ENCODE data around the gene SSBP2. TPM values are rescaled to one million over a fixed set of nuclear protein-coding genes. Genes with fewer than 3 reads are reported as not detected.
"Not testable (repeated sequence)": the region's sequence is repeated elsewhere in the genome, so short reads cannot be mapped to it uniquely, and the experiment has no call there.

SSBP2 gene
- total RNA-seq, 4 donors from 2014 or later, result 17.1 to 80.3 (median 24.2) TPM

DNA sequence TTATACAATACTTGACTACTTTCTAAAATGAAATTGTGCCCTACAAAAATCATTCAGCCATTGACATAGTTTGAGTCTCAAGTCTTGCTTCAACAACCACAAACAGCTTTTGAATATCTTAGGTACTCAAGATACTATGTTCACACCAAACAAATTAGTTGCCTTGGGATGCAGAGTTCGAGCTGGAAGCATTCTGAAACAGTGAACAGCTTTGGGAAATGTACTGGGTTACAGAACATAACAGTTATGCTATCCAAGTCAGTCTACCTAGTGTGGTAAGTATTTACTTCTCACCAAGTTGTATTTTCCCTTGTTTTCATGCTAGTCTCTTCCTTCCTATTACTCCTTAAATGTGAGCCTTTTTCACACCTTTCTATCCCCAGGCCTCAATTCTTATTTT is 143.2 kb downstream of the SSBP2 start:
- no peak for TF ChIP-seq POLR2A (IDR thresholded peaks at IDR 0.05)
- TF ChIP-seq, protein P1, sequence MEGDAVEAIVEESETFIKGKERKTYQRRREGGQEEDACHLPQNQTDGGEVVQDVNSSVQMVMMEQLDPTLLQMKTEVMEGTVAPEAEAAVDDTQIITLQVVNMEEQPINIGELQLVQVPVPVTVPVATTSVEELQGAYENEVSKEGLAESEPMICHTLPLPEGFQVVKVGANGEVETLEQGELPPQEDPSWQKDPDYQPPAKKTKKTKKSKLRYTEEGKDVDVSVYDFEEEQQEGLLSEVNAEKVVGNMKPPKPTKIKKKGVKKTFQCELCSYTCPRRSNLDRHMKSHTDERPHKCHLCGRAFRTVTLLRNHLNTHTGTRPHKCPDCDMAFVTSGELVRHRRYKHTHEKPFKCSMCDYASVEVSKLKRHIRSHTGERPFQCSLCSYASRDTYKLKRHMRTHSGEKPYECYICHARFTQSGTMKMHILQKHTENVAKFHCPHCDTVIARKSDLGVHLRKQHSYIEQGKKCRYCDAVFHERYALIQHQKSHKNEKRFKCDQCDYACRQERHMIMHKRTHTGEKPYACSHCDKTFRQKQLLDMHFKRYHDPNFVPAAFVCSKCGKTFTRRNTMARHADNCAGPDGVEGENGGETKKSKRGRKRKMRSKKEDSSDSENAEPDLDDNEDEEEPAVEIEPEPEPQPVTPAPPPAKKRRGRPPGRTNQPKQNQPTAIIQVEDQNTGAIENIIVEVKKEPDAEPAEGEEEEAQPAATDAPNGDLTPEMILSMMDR (IDR thresholded peaks at IDR 0.05), result no peak
- peaks cover 0 to 7% (median 0%) of the 10 kb centered on the region in 3 donors for H3K9me3 ChIP-seq
- H3K4me3 ChIP-seq, result no peak overlapping the region
- H3K27ac ChIP-seq, result no peak overlapping the region
- peaks cover 0 to 33% (median 11%) of the 10 kb centered on the region in 3 donors for H3K36me3 ChIP-seq
- intact Hi-C loops (cut with DNase I), result no loop called here
- WGBS, 2 donors, result 84 to 93% methylated on average over 1 of the region's 1 CpG
- no peaks in the 10 kb centered on the region for H3K27me3 ChIP-seq
- H3K4me1 ChIP-seq, result no peaks in the 10 kb centered on the region
- DNase-seq, result no peak

DNA sequence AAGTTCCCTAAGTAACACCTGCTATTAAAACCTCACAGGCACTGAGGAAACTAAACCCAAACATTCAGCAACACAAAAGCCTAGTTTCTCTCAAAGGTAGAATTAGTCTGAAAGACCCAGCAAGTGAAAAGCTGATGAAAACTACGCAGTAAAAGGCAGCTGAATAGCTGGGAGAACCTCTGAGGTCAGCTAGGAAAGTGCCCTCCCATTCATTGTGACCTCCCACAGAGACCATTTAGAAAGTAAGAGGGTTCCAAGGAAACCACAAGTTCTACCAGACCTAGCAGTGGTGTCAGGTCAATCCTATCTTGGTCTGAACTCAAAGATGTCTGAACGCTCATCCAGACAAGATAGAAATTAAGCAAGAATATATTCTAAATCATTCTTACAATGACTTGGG is 144.7 kb downstream of the SSBP2 start:
- intact Hi-C loops (cut with DNase I), result no loop called here

DNA sequence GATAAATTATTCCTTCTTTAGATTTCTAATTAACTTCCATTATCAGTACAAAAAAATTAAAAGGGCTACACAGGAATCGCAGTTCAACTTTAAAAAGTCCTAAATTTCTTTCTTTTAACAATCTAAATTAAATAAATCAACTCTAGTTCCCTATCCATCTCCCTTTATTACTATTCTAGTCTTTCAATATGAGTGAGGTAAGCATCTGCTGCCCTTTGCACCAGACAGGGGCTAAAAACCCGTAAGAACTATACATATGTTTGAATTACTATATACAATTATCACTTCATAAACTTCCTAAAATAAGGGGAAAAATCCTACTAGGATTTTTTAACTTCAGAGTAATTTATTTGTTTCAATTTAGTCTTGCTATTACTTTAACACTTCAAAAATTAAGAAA is 145.6 kb downstream of the SSBP2 start:
- Histone ChIP-seq H3K4me1 (no peaks in the 10 kb centered on the region), H3K9me3 (peaks cover 0 to 7% (median 0%) of the 10 kb centered on the region in 3 donors), H3K4me3 (no peak overlapping the region), H3K27ac (no peak overlapping the region), H3K36me3 (peaks cover 0 to 33% (median 11%) of the 10 kb centered on the region in 3 donors), H3K27me3 (no peaks in the 10 kb centered on the region)
- WGBS, 2 donors, result 92 to 100% methylated on average over 2 of the region's 2 CpGs
- TF ChIP-seq, protein P1 (IDR thresholded peaks at IDR 0.05), result no peak
- TF ChIP-seq POLR2A (IDR thresholded peaks at IDR 0.05), result no peak
- DNase-seq, result no peak
- intact Hi-C loops (cut with DNase I), result no loop called here

More for the DNA sequence above, 144.7 kb downstream of the SSBP2 start:
- H3K36me3 ChIP-seq, result peaks cover 0 to 40% (median 11%) of the 10 kb centered on the region in 3 donors
- WGBS, 2 donors, result 88 to 97% methylated on average over 2 of the region's 2 CpGs
- H3K4me3 ChIP-seq, result no peak overlapping the region
- TF ChIP-seq, protein P1 (IDR thresholded peaks at IDR 0.05), result no peak
- no peaks in the 10 kb centered on the region for H3K4me1 ChIP-seq
- no peaks in the 10 kb centered on the region for H3K27me3 ChIP-seq
- DNase-seq, result no peak
- peaks cover 0 to 7% (median 0%) of the 10 kb centered on the region in 3 donors for H3K9me3 ChIP-seq
- H3K27ac ChIP-seq, result no peak overlapping the region

DNA sequence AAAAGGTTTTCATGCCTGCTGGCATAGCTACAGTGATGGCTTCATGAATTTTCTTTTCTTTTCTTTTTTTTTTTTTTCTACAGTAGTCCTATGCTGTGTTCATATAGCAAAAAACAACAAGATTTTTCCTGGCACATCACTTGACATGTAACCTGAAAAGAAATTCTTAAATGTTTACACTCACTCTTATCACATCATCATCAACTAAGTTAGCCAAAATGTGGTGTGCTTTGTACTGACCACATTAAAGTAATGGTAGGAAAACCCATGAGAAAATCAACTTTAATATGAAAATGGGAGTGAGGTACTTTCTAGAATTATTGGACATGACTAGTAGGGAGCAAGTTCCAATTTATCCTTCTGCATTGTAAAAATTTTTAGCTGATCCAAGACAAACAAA is 146.7 kb downstream of the SSBP2 start:
- Histone ChIP-seq H3K27me3 (no peaks in the 10 kb centered on the region), H3K27ac (no peak overlapping the region), H3K4me1 (no peaks in the 10 kb centered on the region), H3K36me3 (peaks cover 0 to 33% (median 5%) of the 10 kb centered on the region in 3 donors), H3K9me3 (no peaks in the 10 kb centered on the region), H3K4me3 (no peak overlapping the region)
- DNase-seq, result no peak
- intact Hi-C loops (cut with DNase I), result no loop called here
- no peak for TF ChIP-seq POLR2A (IDR thresholded peaks at IDR 0.05)
- TF ChIP-seq, protein P1 (IDR thresholded peaks at IDR 0.05), result no peak

DNA sequence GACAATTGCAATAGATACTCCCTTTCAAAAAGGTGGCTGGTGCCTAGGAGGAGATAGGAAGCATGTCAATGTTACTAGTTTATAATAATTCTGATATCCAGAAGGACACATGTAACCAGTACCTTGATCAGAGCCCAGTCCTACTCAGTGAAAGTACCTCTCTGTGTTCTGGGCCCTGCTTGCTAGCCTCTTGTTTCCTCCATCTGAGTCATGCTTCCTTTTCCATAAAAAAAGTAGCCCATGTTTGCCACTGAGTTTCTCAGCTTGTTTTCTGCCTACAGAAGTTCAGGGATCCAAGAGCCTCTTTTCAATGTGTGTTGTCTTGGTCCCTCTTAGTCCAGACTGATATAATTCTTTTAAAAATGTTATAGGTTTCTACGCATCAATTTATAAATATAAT is 149.0 kb downstream of the SSBP2 start:
- TF ChIP-seq POLR2A (IDR thresholded peaks at IDR 0.05), result no peak
- TF ChIP-seq, protein P1 (IDR thresholded peaks at IDR 0.05), result no peak
- Histone ChIP-seq H3K9me3 (no peaks in the 10 kb centered on the region), H3K27ac (no peak overlapping the region), H3K36me3 (peaks cover 0 to 44% (median 5%) of the 10 kb centered on the region in 3 donors), H3K27me3 (no peaks in the 10 kb centered on the region), H3K4me3 (no peak overlapping the region), H3K4me1 (no peaks in the 10 kb centered on the region)
- intact Hi-C loops (cut with DNase I), result no loop called here
- 96 to 100% methylated on average over 1 of the region's 1 CpG for WGBS, 2 donors
- no peak for DNase-seq

DNA sequence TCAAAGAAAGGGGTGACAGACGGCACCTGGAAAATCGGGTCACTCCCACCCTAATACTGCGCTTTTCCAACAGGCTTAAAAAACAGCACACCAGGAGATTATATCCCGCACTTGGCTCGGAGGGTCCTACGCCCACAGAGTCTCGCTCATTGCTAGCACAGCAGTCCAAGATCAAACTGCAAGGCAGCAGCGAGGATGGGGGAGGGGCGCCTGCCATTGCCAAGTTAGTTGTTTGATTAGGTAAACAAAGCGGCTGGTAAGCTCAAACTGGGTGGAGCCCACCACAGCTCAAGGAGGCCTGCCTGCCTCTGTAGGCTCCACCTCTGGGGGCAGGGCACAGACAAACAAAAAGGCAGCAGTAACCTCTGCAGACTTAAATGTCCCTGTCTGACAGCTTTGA is 158.8 kb downstream of the SSBP2 start:
- WGBS, 2 donors, result 80 to 100% methylated on average over 2 to 6 of the region's 10 CpGs
- DNase-seq; H3K4me1 ChIP-seq; H3K27ac ChIP-seq; intact Hi-C loops (cut with DNase I); H3K9me3 ChIP-seq; H3K27me3 ChIP-seq; H3K4me3 ChIP-seq: not testable (repeated sequence)
- peaks cover 0 to 18% (median 0%) of the 10 kb centered on the region in 3 donors for H3K36me3 ChIP-seq

All from esophagus squamous epithelium (tissue), 5 donors.